ENCODE data around the gene SRBD1. TPM values are rescaled to one million over a fixed set of nuclear protein-coding genes. Genes with fewer than 3 reads are reported as not detected.

Gene SRBD1
- total RNA-seq, 4 donors from 2014 or later: 7.2 to 12.9 (median 9.9) TPM

DNA sequence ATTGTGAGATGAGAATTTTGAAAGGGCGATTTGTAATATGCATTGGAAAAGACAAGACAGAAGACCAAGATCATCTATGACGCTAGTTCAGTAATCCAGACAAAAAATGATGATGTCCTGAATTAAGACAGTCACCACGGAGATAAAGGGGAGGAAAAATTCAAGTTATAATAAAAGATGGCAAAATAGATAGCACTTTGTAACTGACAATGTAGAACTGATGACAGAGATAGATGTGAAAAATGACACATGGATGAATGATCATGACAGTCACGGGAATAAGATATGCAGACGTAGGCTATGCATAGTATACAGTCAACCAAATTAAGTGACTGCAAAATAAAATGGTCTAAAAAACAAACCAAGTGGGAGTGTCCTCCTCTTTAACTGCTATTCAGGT is 59.2 kb downstream of the SRBD1 start:
- DNase-seq (ENCODE audit: low spot score in 2 of 2): no peak
- H3K4me3 ChIP-seq (ENCODE audit: low read depth, poor library complexity, severe bottlenecking): no peak overlapping the region
- TF ChIP-seq POLR2A (IDR thresholded peaks at IDR 0.05): no peak
- TF ChIP-seq, protein P1, sequence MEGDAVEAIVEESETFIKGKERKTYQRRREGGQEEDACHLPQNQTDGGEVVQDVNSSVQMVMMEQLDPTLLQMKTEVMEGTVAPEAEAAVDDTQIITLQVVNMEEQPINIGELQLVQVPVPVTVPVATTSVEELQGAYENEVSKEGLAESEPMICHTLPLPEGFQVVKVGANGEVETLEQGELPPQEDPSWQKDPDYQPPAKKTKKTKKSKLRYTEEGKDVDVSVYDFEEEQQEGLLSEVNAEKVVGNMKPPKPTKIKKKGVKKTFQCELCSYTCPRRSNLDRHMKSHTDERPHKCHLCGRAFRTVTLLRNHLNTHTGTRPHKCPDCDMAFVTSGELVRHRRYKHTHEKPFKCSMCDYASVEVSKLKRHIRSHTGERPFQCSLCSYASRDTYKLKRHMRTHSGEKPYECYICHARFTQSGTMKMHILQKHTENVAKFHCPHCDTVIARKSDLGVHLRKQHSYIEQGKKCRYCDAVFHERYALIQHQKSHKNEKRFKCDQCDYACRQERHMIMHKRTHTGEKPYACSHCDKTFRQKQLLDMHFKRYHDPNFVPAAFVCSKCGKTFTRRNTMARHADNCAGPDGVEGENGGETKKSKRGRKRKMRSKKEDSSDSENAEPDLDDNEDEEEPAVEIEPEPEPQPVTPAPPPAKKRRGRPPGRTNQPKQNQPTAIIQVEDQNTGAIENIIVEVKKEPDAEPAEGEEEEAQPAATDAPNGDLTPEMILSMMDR (IDR thresholded peaks at IDR 0.05): no peak
- 94% methylated on average over 5 of the region's 5 CpGs for WGBS, 2 donors
- intact Hi-C loops (cut with DNase I; ENCODE audit: low total_unique reads): no loop called here

DNA sequence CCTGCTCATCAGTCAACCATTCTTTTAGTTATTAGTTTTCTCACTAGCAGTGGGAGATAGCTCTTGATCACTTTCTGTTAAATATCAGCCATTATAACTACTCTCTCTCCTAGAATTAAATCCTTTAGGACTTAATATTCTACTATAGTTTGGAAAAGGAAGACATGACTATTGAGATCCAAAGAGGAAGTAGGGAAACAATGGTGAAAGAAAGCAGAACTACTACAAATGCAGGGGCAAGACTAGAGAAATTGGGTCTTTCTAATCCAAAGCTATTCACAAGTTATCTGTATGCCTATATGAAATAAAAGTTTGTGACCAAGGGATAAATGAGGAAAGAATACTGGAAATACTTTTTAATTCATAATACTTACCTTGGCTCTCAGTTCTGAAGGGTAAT is 65.1 kb downstream of the SRBD1 start:
- TF ChIP-seq, protein P1 (IDR thresholded peaks at IDR 0.05): no peak
- TF ChIP-seq POLR2A (IDR thresholded peaks at IDR 0.05): no peak
- intact Hi-C loops (cut with DNase I; ENCODE audit: low total_unique reads): no loop called here
- H3K4me3 ChIP-seq (ENCODE audit: low read depth, poor library complexity, severe bottlenecking): no peak overlapping the region
- DNase-seq (ENCODE audit: low spot score in 2 of 2): no peak

DNA sequence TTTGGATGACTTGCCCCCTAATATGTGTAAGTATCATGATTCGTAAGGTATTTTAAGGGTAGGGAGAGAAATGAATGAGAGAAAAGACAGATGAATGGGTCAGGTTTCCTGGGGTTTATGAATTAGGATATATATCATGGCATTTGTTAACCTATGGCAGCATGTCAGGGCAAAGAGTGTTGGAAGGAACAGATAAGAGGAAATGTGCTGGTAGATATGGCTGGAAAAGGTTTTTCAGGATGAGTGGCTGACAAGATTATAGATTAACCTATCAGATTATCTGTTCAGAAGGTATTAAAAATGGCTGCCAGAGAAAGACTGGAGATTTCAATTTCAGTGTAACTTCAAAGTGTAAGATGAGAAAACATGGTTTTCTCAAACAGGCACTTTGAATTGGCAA is 67.8 kb downstream of the SRBD1 start:
- TF ChIP-seq, protein P1 (IDR thresholded peaks at IDR 0.05): no peak
- no peak for TF ChIP-seq POLR2A (IDR thresholded peaks at IDR 0.05)
- 93 to 97% methylated on average over 1 of the region's 1 CpG for whole genome bisulfite sequencing, 2 donors
- intact Hi-C loops (cut with DNase I; ENCODE audit: low total_unique reads): no loop called here
- DNase-seq (ENCODE audit: low spot score in 2 of 2): no peak
- no peak overlapping the region for H3K4me3 ChIP-seq (ENCODE audit: low read depth, poor library complexity, severe bottlenecking)

DNA sequence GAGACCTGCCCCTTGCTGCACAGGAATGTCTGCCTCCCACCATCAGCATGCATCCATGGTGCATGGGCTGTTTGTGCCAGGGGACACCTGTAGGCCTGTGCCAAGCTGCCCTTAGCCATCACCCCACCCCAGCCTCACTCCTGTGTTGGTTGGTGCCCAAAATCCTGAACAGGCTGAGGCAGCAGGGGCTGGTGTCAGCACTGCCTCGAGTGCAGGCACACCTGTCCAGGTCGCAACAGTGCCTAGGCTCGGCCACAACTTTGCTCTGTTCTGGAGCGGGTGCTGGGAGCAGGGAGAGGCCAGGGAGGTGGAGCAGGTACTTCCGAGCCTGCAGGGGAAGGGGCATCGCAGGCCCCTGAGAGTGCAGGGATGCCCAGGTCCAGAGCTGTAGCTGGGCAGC is 69.1 kb downstream of the SRBD1 start:
- 97% methylated on average over 6 of the region's 6 CpGs for WGBS, 2 donors
- TF ChIP-seq POLR2A (IDR thresholded peaks at IDR 0.05): no peak
- TF ChIP-seq, protein P1 (IDR thresholded peaks at IDR 0.05): no peak
- no peak for DNase-seq (ENCODE audit: low spot score in 2 of 2)
- intact Hi-C loops (cut with DNase I; ENCODE audit: low total_unique reads): no loop called here
- no peak overlapping the region for H3K4me3 ChIP-seq (ENCODE audit: low read depth, poor library complexity, severe bottlenecking)

DNA sequence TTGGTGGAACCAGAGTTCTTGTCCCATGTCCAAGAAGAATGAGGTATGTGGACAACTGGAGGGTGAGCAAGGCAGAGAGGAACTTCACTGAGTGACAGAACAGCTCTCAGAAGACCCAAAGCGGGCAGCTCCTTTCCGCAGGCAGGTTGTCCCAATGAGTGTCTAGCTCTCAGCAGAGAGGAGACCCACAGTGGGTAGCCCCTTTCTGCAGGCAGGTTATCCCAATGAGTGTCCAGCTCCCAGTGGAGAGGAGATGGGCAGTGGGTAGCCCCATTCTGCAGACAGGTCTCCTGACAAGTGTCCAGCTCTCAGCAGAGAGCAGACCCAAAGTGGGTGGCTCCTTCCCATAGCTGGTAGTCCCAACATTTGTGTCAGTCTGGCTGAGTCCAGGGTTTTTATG is 69.6 kb downstream of the SRBD1 start:
- intact Hi-C loops (cut with DNase I; ENCODE audit: low total_unique reads): no loop called here
- no peak for DNase-seq (ENCODE audit: low spot score in 2 of 2)
- H3K4me3 ChIP-seq (ENCODE audit: low read depth, poor library complexity, severe bottlenecking): no peak overlapping the region
- 100% methylated on average over 2 of the region's 2 CpGs for WGBS, 2 donors
- TF ChIP-seq POLR2A (IDR thresholded peaks at IDR 0.05): no peak
- TF ChIP-seq, protein P1 (IDR thresholded peaks at IDR 0.05): no peak

DNA sequence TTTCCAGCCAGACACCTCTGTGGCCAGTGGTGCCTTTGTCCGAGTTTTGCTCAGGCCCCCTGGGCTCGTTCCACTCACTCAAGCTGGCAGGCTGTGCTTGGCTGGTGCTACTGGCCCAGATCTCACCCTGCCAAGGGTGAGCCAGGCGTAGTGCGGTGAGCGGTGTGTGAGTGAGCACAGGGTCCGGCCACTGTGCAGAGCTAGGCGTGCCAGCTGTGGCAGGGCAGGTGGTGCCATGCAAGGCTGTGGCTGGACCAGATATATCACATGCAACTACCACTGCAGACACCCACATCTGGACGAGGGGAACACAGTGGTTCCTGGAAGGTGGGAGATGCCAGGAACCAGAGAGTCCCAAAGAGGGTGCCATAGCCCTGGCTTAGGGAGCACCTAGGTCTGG is 70.1 kb downstream of the SRBD1 start:
- no peak overlapping the region for H3K4me3 ChIP-seq (ENCODE audit: low read depth, poor library complexity, severe bottlenecking)
- TF ChIP-seq, protein P1 (IDR thresholded peaks at IDR 0.05): no peak
- TF ChIP-seq POLR2A (IDR thresholded peaks at IDR 0.05): no peak
- 94 to 97% methylated on average over 7 to 8 of the region's 8 CpGs for WGBS, 2 donors
- DNase-seq (ENCODE audit: low spot score in 2 of 2): no peak
- intact Hi-C loops (cut with DNase I; ENCODE audit: low total_unique reads): no loop called here

Measured in lower leg skin (tissue), 4 donors.